Suprapubic skin (tissue), 3 donors: ENCODE results near the gene FCRL3.

Source experiments
- CTCF ChIP-seq, 2 donors: fragments of 200-600 bp in 1 of 2; fragments of 450-650 bp in 1 of 2; sonication (generic) in 1 of 2; IDR thresholded peaks; one replicate each; pipeline ENCODE4 v1.5.1; 2016 to 2019; ENCODE audit warnings: antibody characterized with exemption in 2 of 2, mild to moderate bottlenecking in 1 of 2, moderate library complexity in 1 of 2
- EP300 ChIP-seq: sonication (generic); formaldehyde crosslinking; IDR thresholded peaks from one replicate; pipeline ENCODE4 v1.6.1; 2017; ENCODE audit warnings: antibody characterized with exemption
- POLR2A ChIP-seq, 2 donors: fragments of 450-650 bp; IDR thresholded peaks; one replicate each; pipeline ENCODE4 v1.6.1; 2017; ENCODE audit warnings: antibody characterized with exemption in 2 of 2, mild to moderate bottlenecking in 2 of 2, moderate library complexity in 2 of 2

GRCh38 chr1:157671895-157672294, 28.7 kb downstream of the FCRL3 start:
- no peak for TF ChIP-seq CTCF (IDR thresholded peaks at IDR 0.05)
- TF ChIP-seq POLR2A (IDR thresholded peaks at IDR 0.05) = no peak
- TF ChIP-seq EP300 = no peak
